Activated naive CD4-positive, alpha-beta T cell treated with anti-CD3 and anti-CD28 coated beads, Interleukin-2, amount 10 ng/mL, durations not matched to agents 7 days and 5 days (primary cell): ENCODE data around the gene LOXL1.

ENCODE experiments used
- CTCF ChIA-PET: fragments of 350-600 bp; sonication (Branson Sonifier 250); formaldehyde crosslinking; loops from one replicate; lab custom pipeline; 2021; ENCODE audit warnings: antibody characterized with exemption; lab: Charles Lee
- DNase-seq: peaks from one replicate; pipeline ENCODE4 v3.0.0-alpha.2; 2020
- H3K27ac Mint-ChIP-seq: one replicate; pipeline ENCODE4 v1.8.0; 2021; ENCODE audit warnings: mild to moderate bottlenecking, moderate library complexity, mixed read lengths
- H3K27me3 Mint-ChIP-seq: one replicate; pipeline ENCODE4 v1.8.0; 2021; ENCODE audit warnings: mild to moderate bottlenecking, mixed read lengths
- H3K36me3 Mint-ChIP-seq: one replicate; pipeline ENCODE4 v1.8.0; 2021; ENCODE audit warnings: mixed read lengths
- H3K4me1 Mint-ChIP-seq: one replicate; pipeline ENCODE4 v1.8.0; 2021; ENCODE audit warnings: mixed read lengths
- H3K4me3 Mint-ChIP-seq: one replicate; pipeline ENCODE4 v1.8.0; 2021; ENCODE audit warnings: mild to moderate bottlenecking, moderate library complexity, mixed read lengths
- H3K9me3 Mint-ChIP-seq: one replicate; pipeline ENCODE4 v1.8.0; 2021; ENCODE audit warnings: mixed read lengths

The LOXL1 gene

DNA sequence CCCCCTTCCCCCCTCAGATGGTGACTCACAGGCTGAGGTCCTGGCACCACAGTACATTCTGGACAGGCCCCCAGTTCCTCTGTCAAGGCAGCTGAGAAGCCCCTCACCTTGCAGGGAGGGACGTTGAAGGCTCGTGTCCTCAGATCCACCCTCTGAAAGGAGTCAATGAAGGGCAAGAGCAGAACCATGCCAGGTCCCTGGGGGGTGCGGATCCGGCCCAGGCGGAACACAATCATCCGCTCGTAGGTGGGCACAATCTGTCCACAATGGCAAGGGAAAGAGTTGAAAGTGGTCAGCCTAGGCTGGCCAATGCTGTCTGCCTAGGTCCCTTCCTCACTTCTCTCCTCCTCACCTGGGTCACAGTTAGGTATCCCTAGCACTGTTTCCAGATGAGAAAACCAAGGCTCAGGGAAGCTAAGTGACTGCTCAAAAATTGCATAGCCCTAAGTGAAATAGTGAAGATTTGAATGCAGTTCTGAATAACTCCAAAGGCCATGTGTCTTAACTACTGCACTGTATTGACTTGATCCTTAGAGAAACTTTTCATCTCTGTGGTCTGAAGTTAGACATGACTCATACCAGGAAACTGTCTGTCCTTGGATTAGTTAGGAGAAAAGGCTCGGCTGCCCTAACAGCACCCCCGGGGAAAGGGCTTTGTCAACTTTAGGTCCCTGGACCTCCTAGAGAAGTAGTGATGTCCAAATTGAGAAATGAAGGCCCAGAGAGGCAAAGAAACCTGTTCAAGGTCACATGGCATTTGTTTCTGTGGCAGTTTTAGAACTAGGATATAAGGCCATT, 62.9 kb downstream of the LOXL1 start:
- no peak overlapping the region for H3K27ac Mint-ChIP-seq
- H3K9me3 Mint-ChIP-seq = no peaks in the 10 kb centered on the region
- CTCF ChIA-PET = interaction anchor here (0.7 to 7.8 kb wide), 3 partner anchors 7 to 25 kb away, joined by 3 to 45 read pairs (median 5); no protein-coding TSS in a partner anchor
- H3K27me3 Mint-ChIP-seq = no peaks in the 10 kb centered on the region
- peaks cover under 1% of the 10 kb centered on the region for H3K36me3 Mint-ChIP-seq
- no peak overlapping the region for H3K4me3 Mint-ChIP-seq
- H3K4me1 Mint-ChIP-seq = peaks cover 53% of the 10 kb centered on the region
- no peak for DNase-seq

DNA sequence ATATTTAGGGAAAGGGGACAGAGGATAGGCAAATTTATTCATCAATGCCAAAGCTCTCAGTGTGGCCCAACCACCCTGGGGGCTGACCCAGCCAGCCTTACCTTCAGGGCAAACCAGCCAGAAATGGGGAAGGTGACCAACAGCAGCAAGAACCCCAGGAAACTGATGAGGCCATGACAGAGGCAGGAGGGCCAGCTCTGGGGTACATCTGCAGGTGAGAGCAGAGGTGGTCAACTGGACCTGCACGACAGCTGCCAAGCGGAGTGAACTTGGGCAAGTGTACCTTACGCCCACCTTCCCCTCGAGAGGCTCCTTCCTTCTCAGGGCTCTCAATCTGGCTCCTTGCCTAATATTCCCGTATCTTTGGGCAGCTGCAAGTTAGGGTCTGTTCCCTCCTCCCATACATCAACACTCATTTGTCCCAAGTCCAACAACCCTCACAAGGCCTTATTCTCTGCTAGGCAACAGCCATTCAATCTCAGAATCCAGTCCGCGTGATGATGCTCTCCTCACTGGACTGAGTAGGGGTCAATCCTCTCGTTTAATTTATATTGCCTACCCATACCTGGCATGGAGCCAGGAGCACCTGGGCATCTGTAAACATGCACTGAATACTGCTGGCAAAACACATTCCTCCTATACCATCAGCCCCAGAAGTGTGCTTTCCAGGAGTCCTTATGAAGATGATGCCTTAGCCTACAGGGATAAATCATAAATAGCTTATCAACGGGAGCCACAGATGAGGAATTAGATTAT, 64.2 kb downstream of the LOXL1 start:
- Mint-ChIP-seq H3K4me1 (peaks cover 48% of the 10 kb centered on the region), H3K27ac (no peak overlapping the region), H3K27me3 (no peaks in the 10 kb centered on the region)

DNA sequence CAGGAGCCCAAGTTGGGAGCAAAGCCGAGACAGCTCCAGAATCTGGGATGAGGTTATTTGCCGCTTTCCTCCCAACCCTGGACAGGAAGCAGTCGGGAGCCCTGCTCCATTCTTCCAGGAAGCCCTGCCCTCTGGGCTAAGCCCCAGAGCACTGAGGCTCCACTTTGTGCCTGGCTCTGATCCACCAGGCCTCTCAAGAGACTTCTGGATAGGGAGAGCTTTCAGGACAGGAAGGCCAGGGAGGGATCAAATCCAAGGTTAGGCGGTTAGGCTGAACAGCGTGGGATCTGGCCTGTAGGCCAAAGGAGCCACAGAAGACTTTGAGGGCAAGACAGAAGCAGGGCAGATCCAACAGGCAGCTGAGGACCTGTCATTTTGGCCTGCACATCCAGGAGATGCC, 65.0 kb downstream of the LOXL1 start:
- H3K27me3 Mint-ChIP-seq = no peaks in the 10 kb centered on the region
- no peaks in the 10 kb centered on the region for H3K9me3 Mint-ChIP-seq
- H3K36me3 Mint-ChIP-seq = peaks cover 9% of the 10 kb centered on the region
- peaks cover 47% of the 10 kb centered on the region for H3K4me1 Mint-ChIP-seq
- CTCF ChIA-PET = interaction anchor here (0.6 to 7.8 kb wide), 3 partner anchors 10 to 78 kb away, joined by 3 to 45 read pairs (median 4); no protein-coding TSS in a partner anchor
- no peak for DNase-seq
- peak overlapping the region; percentile 79 for H3K4me3 Mint-ChIP-seq
- H3K27ac Mint-ChIP-seq = peak overlapping the region; percentile 45

More for the DNA sequence above, 64.2 kb downstream of the LOXL1 start:
- CTCF ChIA-PET = interaction anchor here (0.9 to 7.8 kb wide), 2 partner anchors 9 to 16 kb away, joined by 5 to 45 read pairs; no protein-coding TSS in a partner anchor
- Mint-ChIP-seq H3K4me3 (peak overlapping the region; percentile 79), H3K9me3 (no peaks in the 10 kb centered on the region), H3K36me3 (peaks cover 9% of the 10 kb centered on the region)
- DNase-seq = no peak

DNA sequence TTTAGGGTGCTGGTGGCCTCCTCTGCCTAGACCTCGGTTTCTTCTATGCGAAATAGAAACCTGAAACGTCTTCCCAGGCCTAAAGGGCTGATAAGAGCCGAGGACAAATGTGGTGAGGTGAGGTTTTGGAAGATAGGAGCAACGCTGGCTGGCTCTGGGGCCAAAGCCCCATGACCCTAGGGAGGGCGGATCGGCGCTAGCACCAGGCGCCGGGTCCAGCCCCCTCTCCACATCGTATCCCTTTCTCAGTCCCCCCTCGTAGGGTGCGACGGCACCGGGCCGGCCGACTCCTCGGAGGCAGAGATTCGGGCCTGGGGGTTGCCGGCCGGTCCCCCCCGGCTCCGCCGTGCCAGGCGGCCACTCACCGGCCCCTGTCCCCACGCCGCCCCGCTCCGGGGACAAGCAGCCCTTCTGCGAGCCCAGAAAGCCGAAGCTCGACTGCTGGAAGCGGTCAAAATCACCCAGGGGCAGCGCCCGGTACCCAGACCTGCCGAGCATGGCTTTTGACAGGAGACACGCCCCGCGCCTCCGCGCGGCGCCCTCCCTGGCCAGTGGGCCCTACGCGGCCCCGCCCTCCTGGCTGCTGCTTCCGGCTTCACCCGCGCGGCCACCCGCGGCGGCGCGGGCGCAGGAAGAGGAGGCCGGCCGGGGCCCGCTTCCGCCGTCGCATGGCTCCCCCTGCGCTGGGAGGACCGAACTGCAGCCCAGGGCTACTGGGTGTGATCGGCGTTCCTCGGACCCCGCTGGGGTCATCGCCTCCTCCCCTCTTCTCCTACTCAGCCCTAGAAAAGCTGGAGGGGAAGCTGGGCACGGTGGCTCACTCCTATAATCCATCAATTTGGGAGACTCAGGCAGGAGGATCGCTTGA, 65.7 kb downstream of the LOXL1 start, which contains the start of gene STOML1:
Gene STOML1 (minus strand): TSS at position 570 of the 868 bp plus-strand sequence. CDS start 72 bp downstream, at position 498.
- no peaks in the 10 kb centered on the region for H3K9me3 Mint-ChIP-seq
- H3K4me3 Mint-ChIP-seq = peak within 1 kb of the TSS; percentile 79
- peak within 1 kb of the TSS; percentile 88 for H3K27ac Mint-ChIP-seq
- H3K27me3 Mint-ChIP-seq = no peaks in the 10 kb centered on the region
- DNase-seq = peak; percentile 95
- peaks cover 53% of the 10 kb centered on the region for H3K4me1 Mint-ChIP-seq
- CTCF ChIA-PET = interaction anchor here (0.6 to 7.8 kb wide), 6 partner anchors 9 to 78 kb away, joined by 3 to 45 read pairs (median 10); no protein-coding TSS in a partner anchor
- H3K36me3 Mint-ChIP-seq = peaks cover 12% of the 10 kb centered on the region

DNA sequence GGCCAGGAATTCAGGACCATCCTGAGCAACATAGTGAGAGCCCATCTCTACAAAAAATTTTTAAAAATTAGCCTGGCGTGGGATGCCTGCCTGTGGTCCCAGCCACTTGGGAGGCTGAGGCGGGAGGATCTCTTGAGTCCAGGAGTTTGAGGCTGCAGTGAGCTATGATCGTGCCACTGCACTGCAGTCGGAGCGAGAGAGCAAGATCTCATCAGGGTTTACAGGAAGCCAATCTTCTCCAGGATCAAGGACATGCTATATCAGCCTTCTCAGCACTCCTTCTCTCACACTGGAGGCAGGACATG, 66.3 kb downstream of the LOXL1 start:
- peaks cover 59% of the 10 kb centered on the region for H3K4me1 Mint-ChIP-seq
- H3K9me3 Mint-ChIP-seq = no peaks in the 10 kb centered on the region
- CTCF ChIA-PET = interaction anchor here (0.6 to 3.6 kb wide), 5 partner anchors 9 to 654 kb away, joined by 3 to 44 read pairs (median 5); no protein-coding TSS in a partner anchor
- no peak for DNase-seq
- no peaks in the 10 kb centered on the region for H3K27me3 Mint-ChIP-seq
- peak overlapping the region; percentile 64 for H3K4me3 Mint-ChIP-seq
- H3K27ac Mint-ChIP-seq = peak overlapping the region; percentile 88
- peaks cover 17% of the 10 kb centered on the region for H3K36me3 Mint-ChIP-seq

DNA sequence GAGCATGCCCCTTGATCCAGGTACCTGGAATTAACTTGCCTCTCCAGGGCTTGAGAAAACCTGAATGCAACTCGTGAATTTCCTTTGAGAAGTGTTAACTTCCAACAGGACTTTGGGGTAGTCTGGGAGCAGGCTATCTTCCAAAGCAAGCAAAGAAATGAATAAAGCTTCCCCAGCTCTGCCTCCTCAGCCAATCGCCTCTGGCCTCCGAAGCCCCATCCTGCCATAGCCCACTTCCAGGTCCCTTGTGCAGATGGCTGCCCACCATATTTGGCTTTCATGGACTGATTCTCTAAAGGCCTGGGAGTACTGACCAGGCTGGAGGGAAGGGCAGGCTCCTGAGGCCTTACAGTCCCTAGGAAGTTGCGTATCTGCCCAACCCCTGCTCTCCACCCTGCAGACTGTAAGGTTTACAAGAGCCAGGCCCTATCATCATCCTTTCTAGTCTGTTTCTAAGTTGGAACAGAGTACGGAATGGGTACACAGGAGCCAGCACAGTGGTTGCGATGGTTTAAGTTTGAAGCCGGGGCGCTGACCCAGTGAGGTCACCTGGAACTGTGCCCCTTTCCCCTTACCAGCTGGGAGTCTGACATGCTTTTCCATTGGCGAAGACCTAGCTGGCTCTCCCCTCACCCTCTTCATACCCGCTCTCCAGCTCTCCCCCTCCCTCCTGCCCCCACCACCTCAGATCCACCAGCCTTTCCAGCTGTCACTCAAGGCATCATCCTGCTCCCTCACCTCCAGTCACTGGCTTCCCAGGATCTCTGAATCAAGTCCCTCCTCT, 67.1 kb downstream of the LOXL1 start:
- Mint-ChIP-seq H3K27me3 (no peaks in the 10 kb centered on the region), H3K4me1 (peaks cover 67% of the 10 kb centered on the region), H3K9me3 (no peaks in the 10 kb centered on the region), H3K36me3 (peaks cover 23% of the 10 kb centered on the region), H3K4me3 (peak overlapping the region; percentile 85), H3K27ac (peak overlapping the region; percentile 89)
- DNase-seq = no peak
- CTCF ChIA-PET = interaction anchor here (0.6 to 3.6 kb wide), 8 partner anchors 10 to 653 kb away, joined by 3 to 44 read pairs (median 6); no protein-coding TSS in a partner anchor

DNA sequence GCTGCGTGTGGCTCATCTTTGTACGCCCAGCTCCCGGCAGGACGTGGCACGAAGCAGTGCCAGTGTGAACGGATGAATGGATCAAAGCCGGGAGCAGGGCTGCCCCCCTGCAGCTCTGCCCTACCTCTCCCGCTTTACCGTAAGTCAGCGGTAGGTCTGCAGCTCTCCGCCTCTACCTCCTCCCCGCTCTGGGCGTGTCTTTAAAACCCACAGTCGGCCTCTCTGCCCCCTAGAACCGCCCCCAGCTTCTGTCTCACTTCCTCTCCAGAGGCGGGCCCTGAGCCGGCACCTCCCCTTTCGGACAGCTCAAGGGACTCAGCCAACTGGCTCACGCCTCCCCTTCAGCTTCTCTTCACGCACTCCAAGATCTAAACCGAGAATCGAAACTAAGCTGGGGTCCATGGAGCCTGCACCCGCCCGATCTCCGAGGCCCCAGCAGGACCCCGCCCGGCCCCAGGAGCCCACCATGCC, 68.2 kb downstream of the LOXL1 start, which contains the start of gene PML:
Gene PML (plus strand): TSS at position 304 of the 471 bp plus-strand sequence. CDS start 97 bp downstream, at position 401.
- Mint-ChIP-seq H3K4me3 (peak within 1 kb of the TSS; percentile 85), H3K4me1 (peaks cover 72% of the 10 kb centered on the region), H3K27ac (peak within 1 kb of the TSS; percentile 89), H3K9me3 (no peaks in the 10 kb centered on the region), H3K36me3 (peaks cover 32% of the 10 kb centered on the region), H3K27me3 (no peaks in the 10 kb centered on the region)
- peak; percentile 98 for DNase-seq
- CTCF ChIA-PET = interaction anchor here (1.1 to 3.6 kb wide), 6 partner anchors 11 to 54 kb away, joined by 3 to 44 read pairs (median 7); no protein-coding TSS in a partner anchor

DNA sequence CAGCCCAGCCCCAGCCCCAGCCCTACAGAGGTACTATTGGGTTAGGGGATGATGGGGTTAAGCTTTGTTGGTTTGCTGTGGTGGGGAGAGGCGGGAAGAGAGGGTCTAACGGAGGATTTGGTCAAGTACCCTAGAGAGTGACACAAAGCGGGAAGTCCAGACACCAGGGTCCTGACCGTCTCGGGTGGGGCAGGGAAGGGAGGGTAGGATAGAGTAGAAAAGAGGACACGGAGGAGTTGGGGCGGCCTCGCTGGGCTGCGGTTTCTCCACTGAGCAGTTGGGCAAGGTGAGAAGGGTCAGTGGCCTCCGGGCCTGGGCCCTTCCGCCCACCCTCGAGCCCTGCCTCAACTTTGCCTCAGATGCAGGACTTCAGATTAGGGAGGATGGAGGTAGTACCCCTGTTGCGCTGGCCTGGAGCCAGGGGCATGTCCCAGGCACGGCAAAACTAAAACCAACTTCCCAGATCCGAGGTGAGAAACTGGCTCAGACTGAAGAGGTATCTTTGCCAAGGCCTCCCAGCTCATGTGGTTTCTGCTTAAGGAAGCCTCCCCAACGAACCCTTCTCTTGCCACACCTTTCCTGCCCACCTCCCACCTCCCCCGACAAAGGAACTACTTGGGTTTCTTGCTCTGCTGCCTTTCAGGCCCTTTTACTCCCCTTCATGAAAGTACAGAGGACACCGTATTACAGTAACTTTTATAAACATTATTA, 68.8 kb downstream of the LOXL1 start:
- DNase-seq = peak; percentile 51
- Mint-ChIP-seq H3K9me3 (no peaks in the 10 kb centered on the region), H3K4me3 (peak overlapping the region; percentile 85), H3K27me3 (no peaks in the 10 kb centered on the region), H3K36me3 (peaks cover 36% of the 10 kb centered on the region), H3K27ac (peak overlapping the region; percentile 89), H3K4me1 (peaks cover 76% of the 10 kb centered on the region)
- CTCF ChIA-PET = interaction anchor here (1.8 to 3.6 kb wide), 4 partner anchors 12 to 30 kb away, joined by 5 to 44 read pairs (median 12); no protein-coding TSS in a partner anchor

DNA sequence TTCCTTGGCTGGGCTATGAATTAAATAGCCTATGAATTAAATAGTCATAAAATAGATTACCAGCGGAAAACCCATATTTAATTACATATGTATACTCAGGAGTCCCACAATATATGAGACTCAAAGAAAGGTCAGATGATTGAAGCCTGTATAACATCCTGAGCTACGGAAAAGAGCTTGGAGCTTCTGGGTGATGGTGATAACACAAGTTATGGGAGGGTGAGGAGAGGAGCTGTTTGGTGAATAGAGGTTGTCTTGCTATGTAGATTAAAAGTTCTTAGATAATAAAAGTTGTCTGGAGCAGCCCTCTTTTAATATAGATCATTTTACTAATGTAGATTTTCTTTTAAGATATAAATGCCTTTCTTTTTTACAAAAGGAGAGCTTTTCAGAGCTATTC, 70.0 kb downstream of the LOXL1 start:
- Mint-ChIP-seq H3K27me3 (no peaks in the 10 kb centered on the region), H3K4me3 (peak overlapping the region; percentile 85), H3K36me3 (peaks cover 43% of the 10 kb centered on the region), H3K9me3 (no peaks in the 10 kb centered on the region), H3K4me1 (peaks cover 76% of the 10 kb centered on the region), H3K27ac (peak overlapping the region; percentile 89)
- no peak for DNase-seq
- CTCF ChIA-PET = interaction anchor here (0.8 to 1.3 kb wide), 3 partner anchors 21 to 23 kb away, joined by 3 to 4 read pairs (median 4); no protein-coding TSS in a partner anchor

DNA sequence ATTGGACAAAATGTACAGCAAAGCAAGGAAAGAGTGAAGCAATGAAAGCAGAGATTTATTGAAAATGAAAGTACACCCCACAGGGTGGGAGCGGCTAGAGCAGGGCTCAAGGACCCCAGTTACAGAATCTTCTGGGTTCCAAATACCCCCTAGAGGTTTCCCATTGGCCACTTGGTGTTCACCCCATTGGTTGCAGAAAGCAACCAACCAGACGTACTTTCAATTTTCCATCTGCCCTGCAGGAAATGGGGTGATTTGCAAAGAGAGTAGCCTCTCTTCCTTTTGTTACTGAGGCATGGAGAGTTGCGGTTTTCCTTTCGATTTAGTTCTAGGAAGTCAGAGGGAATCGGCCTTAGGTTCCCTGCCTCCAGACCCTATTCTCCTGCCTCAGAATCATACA, 70.7 kb downstream of the LOXL1 start:
- CTCF ChIA-PET = interaction anchor here (0.8 to 1.3 kb wide), 3 partner anchors 21 to 24 kb away, joined by 3 to 4 read pairs (median 4); no protein-coding TSS in a partner anchor
- Mint-ChIP-seq H3K4me1 (peaks cover 75% of the 10 kb centered on the region), H3K9me3 (no peaks in the 10 kb centered on the region), H3K27ac (peak overlapping the region; percentile 89), H3K27me3 (no peaks in the 10 kb centered on the region), H3K4me3 (peak overlapping the region; percentile 85), H3K36me3 (peaks cover 46% of the 10 kb centered on the region)
- DNase-seq = peak; percentile 65

DNA sequence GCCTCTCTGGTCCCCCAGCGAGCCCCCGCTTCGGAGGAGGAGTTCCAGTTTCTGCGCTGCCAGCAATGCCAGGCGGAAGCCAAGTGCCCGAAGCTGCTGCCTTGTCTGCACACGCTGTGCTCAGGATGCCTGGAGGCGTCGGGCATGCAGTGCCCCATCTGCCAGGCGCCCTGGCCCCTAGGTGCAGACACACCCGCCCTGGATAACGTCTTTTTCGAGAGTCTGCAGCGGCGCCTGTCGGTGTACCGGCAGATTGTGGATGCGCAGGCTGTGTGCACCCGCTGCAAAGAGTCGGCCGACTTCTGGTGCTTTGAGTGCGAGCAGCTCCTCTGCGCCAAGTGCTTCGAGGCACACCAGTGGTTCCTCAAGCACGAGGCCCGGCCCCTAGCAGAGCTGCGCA, 71.7 kb downstream of the LOXL1 start:
- Mint-ChIP-seq H3K27me3 (no peaks in the 10 kb centered on the region), H3K27ac (no peak overlapping the region), H3K36me3 (peaks cover 52% of the 10 kb centered on the region), H3K4me3 (peak overlapping the region; percentile 85), H3K4me1 (peaks cover 67% of the 10 kb centered on the region), H3K9me3 (no peaks in the 10 kb centered on the region)
- CTCF ChIA-PET = no interaction called here
- no peak for DNase-seq
